Measurements from ENCODE around the gene IKZF3. TPM values are rescaled to one million over a fixed set of nuclear protein-coding genes. Genes with fewer than 3 reads are reported as not detected.
"Not testable (repeated sequence)": the region's sequence is repeated elsewhere in the genome, so short reads cannot be mapped to it uniquely, and the experiment has no call there.

Gene IKZF3
- total RNA-seq, 1 donor from 2014 or later = 0.67 TPM

DNA sequence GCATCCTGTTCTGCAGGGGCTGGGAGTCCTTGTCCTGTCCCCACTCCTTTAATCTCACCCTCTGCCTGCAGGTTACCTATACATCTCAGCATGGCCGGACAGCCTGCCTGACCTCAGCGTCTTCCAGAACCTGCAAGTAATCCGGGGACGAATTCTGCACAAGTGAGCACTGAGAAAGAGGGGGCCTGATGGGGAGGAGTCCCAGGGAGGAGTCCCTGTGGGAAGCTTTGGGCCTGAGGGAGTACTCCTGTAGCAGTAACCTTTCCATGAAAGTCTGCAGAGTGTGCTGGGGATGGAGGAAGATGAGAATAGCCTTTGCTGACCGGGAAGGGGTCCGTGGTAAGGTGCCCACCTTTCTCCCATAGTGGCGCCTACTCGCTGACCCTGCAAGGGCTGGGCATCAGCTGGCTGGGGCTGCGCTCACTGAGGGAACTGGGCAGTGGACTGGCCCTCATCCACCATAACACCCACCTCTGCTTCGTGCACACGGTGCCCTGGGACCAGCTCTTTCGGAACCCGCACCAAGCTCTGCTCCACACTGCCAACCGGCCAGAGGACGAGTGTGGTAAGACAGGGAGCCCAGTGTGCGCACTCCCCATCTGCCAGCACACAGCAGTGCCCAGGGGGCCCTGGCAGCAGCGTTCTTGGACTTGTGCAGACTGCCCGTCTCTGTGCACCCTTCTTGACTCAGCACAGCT lies 148.6 kb downstream of the IKZF3 start:
- DNase-seq (ENCODE audit: low spot score in 2 of 2, unreplicated experiment in 2 of 2) = no peak
- H3K4me3 Mint-ChIP-seq = no peak overlapping the region
- H3K27me3 Mint-ChIP-seq (ENCODE audit: low read depth) = no peaks in the 10 kb centered on the region
- TF ChIP-seq CTCF (IDR thresholded peaks at IDR 0.05; ENCODE audit: unreplicated experiment) = no peak
- no peaks in the 10 kb centered on the region for H3K9me3 Mint-ChIP-seq
- H3K36me3 Mint-ChIP-seq = peaks cover 22% of the 10 kb centered on the region
- no peak overlapping the region for H3K27ac Mint-ChIP-seq
- H3K4me1 Mint-ChIP-seq = no peaks in the 10 kb centered on the region

DNA sequence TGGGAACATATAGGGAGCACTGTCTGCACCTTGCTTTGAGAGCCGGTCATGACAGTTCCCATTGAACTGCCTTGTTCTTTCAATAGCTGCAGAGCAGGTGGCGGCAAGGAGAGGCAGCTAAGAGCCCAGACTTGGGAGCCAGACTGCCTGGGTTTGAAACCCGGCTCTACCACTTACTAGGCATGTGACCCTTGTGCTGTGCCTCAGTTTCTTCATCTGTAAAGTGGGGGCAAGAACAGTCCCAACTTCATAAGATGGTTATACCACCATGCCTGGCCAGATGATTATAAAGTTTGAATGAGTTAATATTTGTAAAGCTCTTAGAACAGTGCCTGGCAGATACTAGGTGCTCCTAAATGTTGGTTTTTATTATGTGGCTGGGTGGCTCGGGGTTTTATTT lies 149.9 kb downstream of the IKZF3 start:
- Mint-ChIP-seq H3K4me3 (no peak overlapping the region), H3K4me1 (no peaks in the 10 kb centered on the region), H3K27ac (no peak overlapping the region), H3K27me3 (ENCODE audit: low read depth) (no peaks in the 10 kb centered on the region), H3K9me3 (no peaks in the 10 kb centered on the region), H3K36me3 (peaks cover 20% of the 10 kb centered on the region)
- no peak for DNase-seq (ENCODE audit: low spot score in 2 of 2, unreplicated experiment in 2 of 2)
- no peak for TF ChIP-seq CTCF (IDR thresholded peaks at IDR 0.05; ENCODE audit: unreplicated experiment)

- no peaks in the 10 kb centered on the region for H3K9me3 Mint-ChIP-seq
- H3K36me3 Mint-ChIP-seq = peaks cover 24% of the 10 kb centered on the region
- H3K4me1 Mint-ChIP-seq = no peaks in the 10 kb centered on the region
- H3K27me3 Mint-ChIP-seq (ENCODE audit: low read depth) = no peaks in the 10 kb centered on the region
- DNase-seq (ENCODE audit: low spot score in 2 of 2, unreplicated experiment in 2 of 2) = no peak
- no peak for TF ChIP-seq CTCF (IDR thresholded peaks at IDR 0.05; ENCODE audit: unreplicated experiment)
- H3K27ac Mint-ChIP-seq = no peak overlapping the region
- H3K4me3 Mint-ChIP-seq = no peak overlapping the region
Measured at GRCh38 chr17:39711851-39712250, 152.3 kb downstream of the IKZF3 start.

GRCh38 chr17:39711071-39711470 lies 153.0 kb downstream of the IKZF3 start:
- not testable (repeated sequence) for H3K27ac Mint-ChIP-seq, H3K4me1 Mint-ChIP-seq

DNA sequence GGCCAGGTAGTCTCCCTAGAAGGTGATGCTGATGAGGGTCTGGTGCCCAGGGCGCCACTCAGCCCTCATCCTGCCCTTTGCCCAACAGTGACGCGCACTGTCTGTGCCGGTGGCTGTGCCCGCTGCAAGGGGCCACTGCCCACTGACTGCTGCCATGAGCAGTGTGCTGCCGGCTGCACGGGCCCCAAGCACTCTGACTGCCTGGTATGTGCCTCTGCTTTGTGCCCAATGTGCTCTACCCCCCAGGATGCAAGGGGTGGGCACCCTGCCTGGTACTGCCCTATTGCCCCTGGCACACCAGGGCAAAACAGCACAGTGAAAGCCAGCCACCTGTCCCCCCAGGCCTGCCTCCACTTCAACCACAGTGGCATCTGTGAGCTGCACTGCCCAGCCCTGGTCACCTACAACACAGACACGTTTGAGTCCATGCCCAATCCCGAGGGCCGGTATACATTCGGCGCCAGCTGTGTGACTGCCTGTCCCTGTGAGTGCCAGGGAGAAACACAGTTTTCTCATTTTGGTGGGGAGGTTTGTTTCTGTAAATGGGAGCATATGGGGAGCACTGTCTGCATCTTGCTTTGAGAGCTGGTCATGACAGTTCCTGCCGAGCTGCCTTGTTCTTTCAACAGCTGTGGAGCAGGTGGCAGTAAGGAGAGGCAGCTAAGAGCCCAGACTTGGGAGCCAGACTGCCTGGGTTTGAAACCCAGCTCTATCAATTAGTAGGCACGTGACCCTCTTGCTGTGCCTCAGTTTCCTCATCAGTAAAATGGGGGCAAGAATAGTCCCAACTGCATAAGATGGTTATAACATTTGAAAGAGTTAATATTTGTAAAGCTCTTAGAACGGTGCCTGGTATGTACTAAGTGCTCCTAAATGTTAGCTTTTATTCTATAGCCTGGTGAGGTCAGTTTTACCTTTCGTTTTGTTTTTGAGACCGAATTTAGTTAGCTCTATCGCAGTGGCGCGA lies 153.8 kb downstream of the IKZF3 start:
- Mint-ChIP-seq H3K36me3 (peaks cover 22% of the 10 kb centered on the region), H3K27me3 (ENCODE audit: low read depth) (no peaks in the 10 kb centered on the region), H3K4me1 (peaks cover 12% of the 10 kb centered on the region), H3K9me3 (no peaks in the 10 kb centered on the region), H3K4me3 (no peak overlapping the region), H3K27ac (no peak overlapping the region)
- DNase-seq (ENCODE audit: low spot score in 2 of 2, unreplicated experiment in 2 of 2) = no peak
- TF ChIP-seq CTCF (IDR thresholded peaks at IDR 0.05; ENCODE audit: unreplicated experiment) = no peak

More at GRCh38 chr17:39711071-39711470, 153.0 kb downstream of the IKZF3 start:
- not testable (repeated sequence) for DNase-seq (ENCODE audit: low spot score in 2 of 2, unreplicated experiment in 2 of 2); H3K4me3 Mint-ChIP-seq; H3K27me3 Mint-ChIP-seq (ENCODE audit: low read depth); H3K9me3 Mint-ChIP-seq
- peaks cover 24% of the 10 kb centered on the region for H3K36me3 Mint-ChIP-seq

Data from mesothelial cell of epicardium (in vitro differentiated cells).